Measurements from ENCODE around the gene SYTL3. TPM values are rescaled to one million over a fixed set of nuclear protein-coding genes. Genes with fewer than 3 reads are reported as not detected.

Gene SYTL3
- total and polyA plus RNA-seq, 2 donors from 2014 or later: 3.1 to 16.0 TPM

GRCh38 chr6:158786645-158787304 lies 136.9 kb downstream of the SYTL3 start:
- intact Hi-C loops (cut with DNase I): no loop called here
- TF ChIP-seq CTCF (IDR thresholded peaks at IDR 0.05; ENCODE audit: borderline replicate concordance, extremely low read depth, insufficient read depth): no peak
- no peak for FAIRE-seq
- H3K4me1 ChIP-seq (ENCODE audit: control insufficient read depth in 2 of 3, insufficient read depth in 2 of 3, low read depth in 1 of 3, low read length in 3 of 3): peaks cover 0 to 24% (median under 1%) of the 10 kb centered on the region in 3 donors
- no peak overlapping the region for H3K4me3 ChIP-seq (ENCODE audit: low read length in 3 of 3)
- H3K9ac ChIP-seq (ENCODE audit: low read length in 3 of 3): no peak overlapping the region
- DNase-seq: no peak
- peaks cover 6 to 56% (median 34%) of the 10 kb centered on the region in 3 donors for H3K36me3 ChIP-seq (ENCODE audit: control insufficient read depth in 2 of 3, insufficient read depth in 3 of 3, low read length in 3 of 3)
- H3K9me3 ChIP-seq (ENCODE audit: control insufficient read depth in 2 of 3, insufficient read depth in 1 of 3, low read length in 3 of 3): no peaks in the 10 kb centered on the region
- H3K27me3 ChIP-seq (ENCODE audit: control insufficient read depth, insufficient read depth, low read length): no peaks in the 10 kb centered on the region
- H3K27ac ChIP-seq (ENCODE audit: low read depth in 2 of 2, low read length in 2 of 2): no peak overlapping the region

GRCh38 chr6:158787395-158787794 lies 137.5 kb downstream of the SYTL3 start:
- Histone ChIP-seq H3K4me1 (ENCODE audit: control insufficient read depth in 2 of 3, insufficient read depth in 2 of 3, low read depth in 1 of 3, low read length in 3 of 3) (peaks cover 0 to 18% (median 0%) of the 10 kb centered on the region in 3 donors), H3K9me3 (ENCODE audit: control insufficient read depth in 2 of 3, insufficient read depth in 1 of 3, low read length in 3 of 3) (no peaks in the 10 kb centered on the region), H3K27ac (ENCODE audit: low read depth in 2 of 2, low read length in 2 of 2) (peak overlapping the region in 1 of 2 donors; percentile 15), H3K9ac (ENCODE audit: low read length in 3 of 3) (no peak overlapping the region), H3K4me3 (ENCODE audit: low read length in 3 of 3) (no peak overlapping the region), H3K27me3 (ENCODE audit: control insufficient read depth, insufficient read depth, low read length) (no peaks in the 10 kb centered on the region), H3K36me3 (ENCODE audit: control insufficient read depth in 2 of 3, insufficient read depth in 3 of 3, low read length in 3 of 3) (peaks cover 6 to 50% (median 34%) of the 10 kb centered on the region in 3 donors)
- no peak for DNase-seq
- TF ChIP-seq CTCF (IDR thresholded peaks at IDR 0.05; ENCODE audit: borderline replicate concordance, extremely low read depth, insufficient read depth): no peak
- FAIRE-seq: no peak
- intact Hi-C loops (cut with DNase I): no loop called here

- no peak for TF ChIP-seq CTCF (IDR thresholded peaks at IDR 0.05; ENCODE audit: borderline replicate concordance, extremely low read depth, insufficient read depth)
- peaks cover 0 to 33% (median 18%) of the 10 kb centered on the region in 3 donors for H3K36me3 ChIP-seq (ENCODE audit: control insufficient read depth in 2 of 3, insufficient read depth in 3 of 3, low read length in 3 of 3)
- intact Hi-C loops (cut with DNase I): no loop called here
- H3K9me3 ChIP-seq (ENCODE audit: control insufficient read depth in 2 of 3, insufficient read depth in 1 of 3, low read length in 3 of 3): no peaks in the 10 kb centered on the region
- no peak overlapping the region for H3K27ac ChIP-seq (ENCODE audit: low read depth in 2 of 2, low read length in 2 of 2)
- DNase-seq (no peak), FAIRE-seq (no peak)
- peaks cover 0 to 18% (median 9%) of the 10 kb centered on the region in 3 donors for H3K4me1 ChIP-seq (ENCODE audit: control insufficient read depth in 2 of 3, insufficient read depth in 2 of 3, low read depth in 1 of 3, low read length in 3 of 3)
- H3K4me3 ChIP-seq (ENCODE audit: low read length in 3 of 3): no peak overlapping the region
- H3K9ac ChIP-seq (ENCODE audit: low read length in 3 of 3): no peak overlapping the region
- no peaks in the 10 kb centered on the region for H3K27me3 ChIP-seq (ENCODE audit: control insufficient read depth, insufficient read depth, low read length)
Observed at GRCh38 chr6:158789115-158789917, 139.5 kb downstream of the SYTL3 start.
